GM18502 (cell line): ENCODE measurements around the gene COMT.

ENCODE experiments used
- ATAC-seq: cut with Tn5 transposase; IDR thresholded peaks from one replicate; pipeline ENCODE4 v1.9.1; 2021; ENCODE audit warnings: mild to moderate bottlenecking; ENCODE audit not compliant: unreplicated experiment, poor library complexity

COMT gene

GRCh38 chr22:20008221-20008995 lies 66.8 kb downstream of the COMT start:
- no peak for ATAC-seq

- no peak for ATAC-seq
Observed at GRCh38 chr22:20009018-20009491, 67.5 kb downstream of the COMT start.

GRCh38 chr22:20009582-20010306 lies 68.2 kb downstream of the COMT start:
- ATAC-seq, result no peak

- no peak for ATAC-seq
Observed at GRCh38 chr22:20010307-20011122, 68.9 kb downstream of the COMT start.

GRCh38 chr22:20011123-20011992 lies 69.8 kb downstream of the COMT start:
- no peak for ATAC-seq

GRCh38 chr22:20011993-20012740 lies 70.6 kb downstream of the COMT start:
- no peak for ATAC-seq

GRCh38 chr22:20012741-20013331 lies 71.3 kb downstream of the COMT start:
- ATAC-seq, result no peak

- no peak for ATAC-seq
Observed at GRCh38 chr22:20013382-20013871, 71.9 kb downstream of the COMT start.

GRCh38 chr22:20014526-20015186 lies 73.1 kb downstream of the COMT start:
- no peak for ATAC-seq

GRCh38 chr22:20015187-20015625 lies 73.6 kb downstream of the COMT start:
- no peak for ATAC-seq

- ATAC-seq, result peak; percentile 15
Observed at GRCh38 chr22:20015971-20016733, 74.6 kb downstream of the COMT start.

- peak; percentile 53 for ATAC-seq
Observed at GRCh38 chr22:20016734-20017621, 75.4 kb downstream of the COMT start, which contains the start of gene ARVCF. ARVCF (minus strand) TSS chr22:20016823; CDS start chr22:19990794, 26,029 bp downstream.

GRCh38 chr22:20017622-20017958 lies 76.0 kb downstream of the COMT start:
- no peak for ATAC-seq

- no peak for ATAC-seq
Observed at GRCh38 chr22:20018001-20018400, 76.4 kb downstream of the COMT start.
